Right atrium auricular region (tissue), 2 donors: Measurements from ENCODE around the gene SNX6. TPM values are rescaled to one million over a fixed set of nuclear protein-coding genes. Genes with fewer than 3 reads are reported as not detected.

Experiments
- DNase-seq: peaks from one replicate; pipeline ENCODE4 v3.0.0-alpha.2; 2019; ENCODE audit warnings: low spot score
- H3K27ac ChIP-seq, 2 donors: fragments of 200-600 bp; sonication (generic); 1 replicate in 1 of 2; 2 replicates in 1 of 2; pipeline ENCODE4 v1.5.1; 2016 to 2019
- H3K27me3 ChIP-seq, 2 donors: fragments of 200-600 bp; sonication (generic); one replicate each; pipeline versions ENCODE4 v1.5.1 to v1.6.0; 2017 to 2019
- H3K36me3 ChIP-seq: fragments of 200-600 bp; sonication (generic); one replicate; pipeline ENCODE4 v1.5.1; 2016
- H3K4me1 ChIP-seq, 2 donors: fragments of 200-600 bp; sonication (generic); one replicate each; pipeline versions ENCODE4 v1.5.1 to v1.6.0; 2017 to 2019
- H3K4me3 ChIP-seq, 2 donors: fragments of 200-600 bp; sonication (generic); 1 replicate in 1 of 2; 2 replicates in 1 of 2; pipeline ENCODE4 v1.5.1; 2017 to 2019; ENCODE audit warnings: mild to moderate bottlenecking in 1 of 2, moderate library complexity in 1 of 2
- H3K9me3 ChIP-seq, 2 donors: fragments of 200-600 bp; sonication (generic); one replicate each; pipeline ENCODE4 v1.5.1; 2019
- CTCF ChIP-seq, 2 donors: fragments of 200-600 bp; sonication (generic); IDR thresholded peaks; one replicate each; pipeline ENCODE4 v1.5.1; 2019; ENCODE audit warnings: antibody characterized with exemption in 2 of 2
- total RNA-seq, 2 donors: library from RNA; depleted of rRNA; stranded (reverse); fragments of >200 nt; gene quantifications; one replicate each; pipeline ENCODE4 v1.1.0, GENCODE V29; 2016

Gene SNX6
- total RNA-seq, 2 donors from 2014 or later = 61.6 to 63.5 TPM

GRCh38 chr14:34616360-34616759 lies 13.6 kb downstream of the SNX6 start:
- Histone ChIP-seq H3K36me3 (peaks cover 8% of the 10 kb centered on the region), H3K4me3 (no peak overlapping the region), H3K27ac (no peak overlapping the region), H3K9me3 (no peaks in the 10 kb centered on the region), H3K27me3 (no peaks in the 10 kb centered on the region), H3K4me1 (peaks cover 0 to 10% of the 10 kb centered on the region in 2 donors)
- no peak for TF ChIP-seq CTCF (IDR thresholded peaks at IDR 0.05)
- DNase-seq = no peak

GRCh38 chr14:34615507-34615906 lies 14.4 kb downstream of the SNX6 start:
- Histone ChIP-seq H3K36me3 (peaks cover 8% of the 10 kb centered on the region), H3K27me3 (no peaks in the 10 kb centered on the region), H3K4me1 (peaks cover 0 to 10% of the 10 kb centered on the region in 2 donors), H3K27ac (no peak overlapping the region), H3K4me3 (no peak overlapping the region), H3K9me3 (no peaks in the 10 kb centered on the region)
- no peak for TF ChIP-seq CTCF (IDR thresholded peaks at IDR 0.05)
- peak; percentile 23 for DNase-seq

- peak; percentile 26 for DNase-seq
- Histone ChIP-seq H3K4me3 (no peak overlapping the region), H3K27ac (no peak overlapping the region), H3K9me3 (no peaks in the 10 kb centered on the region), H3K36me3 (peaks cover 8% of the 10 kb centered on the region), H3K27me3 (no peaks in the 10 kb centered on the region), H3K4me1 (peaks cover 0 to 3% of the 10 kb centered on the region in 2 donors)
- TF ChIP-seq CTCF (IDR thresholded peaks at IDR 0.05) = no peak
Measured at GRCh38 chr14:34614638-34615037, 15.3 kb downstream of the SNX6 start.

GRCh38 chr14:34610101-34610500 lies 19.8 kb downstream of the SNX6 start:
- H3K27ac ChIP-seq = no peak overlapping the region
- peak; percentile 21 for DNase-seq
- H3K4me1 ChIP-seq = no peaks in the 10 kb centered on the region
- no peaks in the 10 kb centered on the region for H3K27me3 ChIP-seq
- peaks cover 41% of the 10 kb centered on the region for H3K36me3 ChIP-seq
- H3K9me3 ChIP-seq = no peaks in the 10 kb centered on the region
- no peak overlapping the region for H3K4me3 ChIP-seq
- TF ChIP-seq CTCF (IDR thresholded peaks at IDR 0.05) = no peak

GRCh38 chr14:34605461-34605860 lies 24.5 kb downstream of the SNX6 start:
- Histone ChIP-seq H3K27me3 (no peaks in the 10 kb centered on the region), H3K9me3 (no peaks in the 10 kb centered on the region), H3K4me1 (no peaks in the 10 kb centered on the region), H3K27ac (no peak overlapping the region), H3K36me3 (peaks cover 87% of the 10 kb centered on the region), H3K4me3 (no peak overlapping the region)
- no peak for DNase-seq
- TF ChIP-seq CTCF (IDR thresholded peaks at IDR 0.05) = no peak

- H3K27ac ChIP-seq = no peak overlapping the region
- no peak for DNase-seq
- H3K36me3 ChIP-seq = peaks cover 91% of the 10 kb centered on the region
- H3K4me1 ChIP-seq = no peaks in the 10 kb centered on the region
- no peak for TF ChIP-seq CTCF (IDR thresholded peaks at IDR 0.05)
- H3K27me3 ChIP-seq = no peaks in the 10 kb centered on the region
- H3K4me3 ChIP-seq = no peak overlapping the region
- H3K9me3 ChIP-seq = no peaks in the 10 kb centered on the region
Measured at GRCh38 chr14:34604995-34605394, 25.0 kb downstream of the SNX6 start.
